ENCODE measurements around the gene HOPX. TPM values are rescaled to one million over a fixed set of nuclear protein-coding genes. Genes with fewer than 3 reads are reported as not detected.

The HOPX gene
- total RNA-seq, 2 experiments from 2014 or later, result not detected

DNA sequence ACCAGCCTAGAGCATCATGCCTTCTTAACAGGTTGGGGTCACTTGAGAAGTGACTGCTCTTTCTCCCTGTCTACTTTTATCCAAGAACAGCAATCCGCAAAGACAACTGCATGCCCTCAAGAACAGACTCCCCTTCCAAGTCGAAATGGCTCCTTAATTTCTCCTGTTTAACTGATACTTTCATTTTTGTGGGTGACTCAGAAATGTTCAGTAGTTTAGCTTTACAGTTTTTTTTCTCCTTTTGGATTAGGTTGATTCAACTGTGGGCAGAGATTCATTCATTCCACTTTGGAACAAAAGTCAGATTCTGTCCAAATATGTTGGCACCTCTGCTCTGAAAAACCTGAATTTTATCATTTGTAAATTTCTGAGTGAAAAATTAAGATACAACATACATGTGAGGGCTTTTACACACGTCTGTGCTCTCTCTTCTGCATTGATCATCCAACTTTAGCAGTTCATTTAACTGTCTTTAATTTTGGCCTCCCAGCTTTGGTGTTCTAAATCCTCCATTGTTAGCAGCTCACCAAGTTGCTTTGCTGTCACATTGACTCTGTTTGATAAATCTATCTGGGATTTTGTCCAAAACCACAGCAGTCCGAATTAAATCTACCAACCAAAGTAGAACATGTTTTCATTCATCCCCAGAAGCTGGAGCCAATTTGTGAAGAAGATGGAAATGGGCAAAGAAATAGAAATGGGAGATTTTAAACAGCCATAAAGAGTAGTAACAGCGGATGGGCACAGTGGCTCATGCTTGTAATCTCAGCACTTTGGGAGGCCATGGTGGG lies 50.0 kb downstream of the HOPX start:
- H3K79me2 ChIP-seq (ENCODE audit: insufficient read depth, low read depth, low read length), result no peaks in the 10 kb centered on the region
- no TSS peak for BruUV-seq (replicated peaks)

DNA sequence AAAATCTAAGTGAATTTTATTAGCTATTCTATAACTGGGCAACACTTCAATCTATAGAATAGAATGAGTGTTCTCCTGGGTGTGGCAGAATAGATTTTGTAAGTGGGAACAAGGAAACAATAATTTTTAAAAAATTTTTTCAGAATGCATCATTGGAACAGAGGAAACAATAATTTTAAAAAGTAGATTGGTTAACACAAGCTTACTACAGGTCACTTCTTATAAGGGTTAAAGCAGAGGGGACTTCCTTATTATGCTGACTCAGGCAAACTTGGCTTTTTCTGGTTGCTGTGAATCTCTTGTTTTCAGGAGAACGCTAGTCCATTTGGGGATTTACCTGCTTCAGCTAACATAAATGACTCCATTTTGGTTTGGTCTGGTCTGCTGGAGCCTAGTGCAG lies 52.5 kb downstream of the HOPX start:
- H3K36me3 ChIP-seq (ENCODE audit: insufficient read depth, low read length), result no peaks in the 10 kb centered on the region
- ChIA-PET POLR2A (interaction anchor here (0.7 to 1.1 kb wide), 4 partner anchors 9 to 218 kb away, joined by 3 to 4 read pairs (median 3); no protein-coding TSS in a partner anchor), CTCF (ENCODE audit: unreplicated experiment) (interaction anchor here (1.1 kb wide), 1 partner anchor 10 kb away, joined by 5 read pairs; no protein-coding TSS in a partner anchor)
- H3K4me1 ChIP-seq (ENCODE audit: insufficient read depth, low read length, poor library complexity, severe bottlenecking), result no peaks in the 10 kb centered on the region
- TF ChIP-seq, protein P1, sequence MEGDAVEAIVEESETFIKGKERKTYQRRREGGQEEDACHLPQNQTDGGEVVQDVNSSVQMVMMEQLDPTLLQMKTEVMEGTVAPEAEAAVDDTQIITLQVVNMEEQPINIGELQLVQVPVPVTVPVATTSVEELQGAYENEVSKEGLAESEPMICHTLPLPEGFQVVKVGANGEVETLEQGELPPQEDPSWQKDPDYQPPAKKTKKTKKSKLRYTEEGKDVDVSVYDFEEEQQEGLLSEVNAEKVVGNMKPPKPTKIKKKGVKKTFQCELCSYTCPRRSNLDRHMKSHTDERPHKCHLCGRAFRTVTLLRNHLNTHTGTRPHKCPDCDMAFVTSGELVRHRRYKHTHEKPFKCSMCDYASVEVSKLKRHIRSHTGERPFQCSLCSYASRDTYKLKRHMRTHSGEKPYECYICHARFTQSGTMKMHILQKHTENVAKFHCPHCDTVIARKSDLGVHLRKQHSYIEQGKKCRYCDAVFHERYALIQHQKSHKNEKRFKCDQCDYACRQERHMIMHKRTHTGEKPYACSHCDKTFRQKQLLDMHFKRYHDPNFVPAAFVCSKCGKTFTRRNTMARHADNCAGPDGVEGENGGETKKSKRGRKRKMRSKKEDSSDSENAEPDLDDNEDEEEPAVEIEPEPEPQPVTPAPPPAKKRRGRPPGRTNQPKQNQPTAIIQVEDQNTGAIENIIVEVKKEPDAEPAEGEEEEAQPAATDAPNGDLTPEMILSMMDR (conservative IDR thresholded peaks at IDR 0.05; ENCODE audit: low read length), result no peak
- TF ChIP-seq EZH2phosphoT487 (IDR thresholded peaks at IDR 0.05; ENCODE audit: borderline replicate concordance, low read depth, low read length), result no peak
- H4K20me1 ChIP-seq (ENCODE audit: insufficient read depth, low read length), result no peaks in the 10 kb centered on the region
- peaks cover 23% of the 10 kb centered on the region for H3K9me3 ChIP-seq (ENCODE audit: low read length)
- no peak overlapping the region for H3K4me3 ChIP-seq (ENCODE audit: low read depth, low read length, poor library complexity, severe bottlenecking)
- no peak overlapping the region for H3K27ac ChIP-seq (ENCODE audit: low read depth, low read length, poor library complexity, severe bottlenecking)
- H3K4me2 ChIP-seq (ENCODE audit: low read length), result no peak overlapping the region
- no peak for DNase-seq (ENCODE audit: low spot score)
- no peaks in the 10 kb centered on the region for H3K79me2 ChIP-seq (ENCODE audit: insufficient read depth, low read depth, low read length)
- no TSS peak for BruUV-seq (replicated peaks)
- H3K9me2 ChIP-seq (ENCODE audit: insufficient read depth, low read length), result no peaks in the 10 kb centered on the region
- H2AFZ ChIP-seq (ENCODE audit: low read length), result no peak overlapping the region
- intact Hi-C loops (cut with micrococcal nuclease; ENCODE audit: unreplicated experiment), result no loop called here

More for the DNA sequence above, 50.0 kb downstream of the HOPX start:
- Histone ChIP-seq H3K27ac (ENCODE audit: low read depth, low read length, poor library complexity, severe bottlenecking) (no peak overlapping the region), H4K20me1 (ENCODE audit: insufficient read depth, low read length) (no peaks in the 10 kb centered on the region), H3K4me1 (ENCODE audit: insufficient read depth, low read length, poor library complexity, severe bottlenecking) (no peaks in the 10 kb centered on the region), H3K9me3 (ENCODE audit: low read length) (peaks cover 18% of the 10 kb centered on the region), H3K4me3 (ENCODE audit: low read depth, low read length, poor library complexity, severe bottlenecking) (no peak overlapping the region), H3K36me3 (ENCODE audit: insufficient read depth, low read length) (no peaks in the 10 kb centered on the region), H3K4me2 (ENCODE audit: low read length) (no peak overlapping the region), H3K9me2 (ENCODE audit: insufficient read depth, low read length) (no peaks in the 10 kb centered on the region), H2AFZ (ENCODE audit: low read length) (no peak overlapping the region)
- no peak for DNase-seq (ENCODE audit: low spot score)
- intact Hi-C loops (cut with micrococcal nuclease; ENCODE audit: unreplicated experiment), result no loop called here
- no peak for TF ChIP-seq EZH2phosphoT487 (IDR thresholded peaks at IDR 0.05; ENCODE audit: borderline replicate concordance, low read depth, low read length)
- TF ChIP-seq, protein P1 (conservative IDR thresholded peaks at IDR 0.05; ENCODE audit: low read length), result no peak
- POLR2A ChIA-PET, result no interaction called here
- CTCF ChIA-PET (ENCODE audit: unreplicated experiment), result no interaction called here

DNA sequence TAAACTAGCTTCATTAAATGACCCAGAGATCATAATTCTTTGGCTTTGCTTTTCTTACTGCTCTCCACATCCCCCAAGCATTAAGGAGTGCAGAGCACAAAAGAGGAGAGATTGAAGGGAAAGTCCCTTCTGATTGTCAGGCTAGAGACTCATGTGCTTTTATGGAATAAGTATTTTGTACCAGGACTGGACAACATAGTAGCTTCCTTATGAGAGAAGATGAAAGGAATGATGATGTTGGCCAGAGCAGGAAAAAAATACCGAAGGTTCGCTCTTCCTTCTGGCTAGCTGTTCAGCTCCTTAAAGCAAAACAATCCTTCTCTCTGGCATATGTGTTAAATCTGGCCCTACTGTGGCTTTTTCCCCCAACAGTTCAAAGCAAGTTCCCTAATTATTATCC lies 53.1 kb downstream of the HOPX start:
- ChIA-PET CTCF (ENCODE audit: unreplicated experiment) (interaction anchor here (1.1 kb wide), 1 partner anchor 9 kb away, joined by 5 read pairs; no protein-coding TSS in a partner anchor), POLR2A (interaction anchor here (0.6 to 1.1 kb wide), 4 partner anchors 9 to 1601 kb away, joined by 3 to 4 read pairs (median 3); no protein-coding TSS in a partner anchor)
- H3K4me1 ChIP-seq (ENCODE audit: insufficient read depth, low read length, poor library complexity, severe bottlenecking), result no peaks in the 10 kb centered on the region
- no peak overlapping the region for H3K4me3 ChIP-seq (ENCODE audit: low read depth, low read length, poor library complexity, severe bottlenecking)
- peaks cover 23% of the 10 kb centered on the region for H3K9me3 ChIP-seq (ENCODE audit: low read length)
- no peak overlapping the region for H3K4me2 ChIP-seq (ENCODE audit: low read length)
- H3K36me3 ChIP-seq (ENCODE audit: insufficient read depth, low read length), result no peaks in the 10 kb centered on the region
- no peaks in the 10 kb centered on the region for H3K9me2 ChIP-seq (ENCODE audit: insufficient read depth, low read length)
- TF ChIP-seq, protein P1 (conservative IDR thresholded peaks at IDR 0.05; ENCODE audit: low read length), result no peak
- no peak for TF ChIP-seq EZH2phosphoT487 (IDR thresholded peaks at IDR 0.05; ENCODE audit: borderline replicate concordance, low read depth, low read length)
- no TSS peak for BruUV-seq (replicated peaks)
- intact Hi-C loops (cut with micrococcal nuclease; ENCODE audit: unreplicated experiment), result no loop called here
- no peak overlapping the region for H2AFZ ChIP-seq (ENCODE audit: low read length)
- no peak for DNase-seq (ENCODE audit: low spot score)
- no peak overlapping the region for H3K27ac ChIP-seq (ENCODE audit: low read depth, low read length, poor library complexity, severe bottlenecking)
- H3K79me2 ChIP-seq (ENCODE audit: insufficient read depth, low read depth, low read length), result no peaks in the 10 kb centered on the region
- H4K20me1 ChIP-seq (ENCODE audit: insufficient read depth, low read length), result no peaks in the 10 kb centered on the region

All from OCI-LY7 (cell line).